DOHH2 (cell line): ENCODE data around the gene TIMM44.

Experiments
- H3F3A ChIP-seq: fragments of 200-600 bp; sonication (generic), shearing (Covaris generic); 2 replicates; pipeline ENCODE4 v1.6.0; 2016; ENCODE audit warnings: antibody characterized with exemption, mild to moderate bottlenecking; ENCODE audit not compliant: control insufficient read depth, insufficient read depth
- H3K27ac ChIP-seq: fragments of 200-600 bp; sonication (generic); 2 replicates; pipeline ENCODE4 v1.5.1; 2014; ENCODE audit warnings: low read depth, mild to moderate bottlenecking, low read length, moderate library complexity
- H3K27me3 ChIP-seq: fragments of 200-600 bp; sonication (generic); 2 replicates; pipeline ENCODE4 v1.6.1; 2014; ENCODE audit warnings: mild to moderate bottlenecking, low read length, mixed read lengths; ENCODE audit not compliant: control insufficient read depth
- H3K36me3 ChIP-seq: fragments of 200-600 bp; sonication (generic); 2 replicates; pipeline ENCODE4 v1.6.1; 2014; ENCODE audit warnings: mild to moderate bottlenecking, low read length, moderate library complexity, mixed read lengths; ENCODE audit not compliant: control insufficient read depth
- H3K4me1 ChIP-seq: fragments of 200-600 bp; sonication (generic); 2 replicates; pipeline ENCODE4 v1.6.1; 2014; ENCODE audit warnings: mild to moderate bottlenecking, low read length, mixed read lengths; ENCODE audit not compliant: control insufficient read depth
- H3K4me2 ChIP-seq: fragments of 200-600 bp; sonication (generic); 2 replicates; pipeline ENCODE4 v1.6.0; 2014; ENCODE audit warnings: mild to moderate bottlenecking, low read length, moderate library complexity
- H3K4me3 ChIP-seq: fragments of 200-600 bp; sonication (generic); 2 replicates; pipeline ENCODE4 v1.5.1; 2014; ENCODE audit warnings: mild to moderate bottlenecking, low read length, mixed read lengths
- H3K79me2 ChIP-seq: fragments of 200-600 bp; sonication (generic); 2 replicates; pipeline ENCODE4 v1.6.1; 2014; ENCODE audit warnings: mild to moderate bottlenecking, low read length, mixed read lengths; ENCODE audit not compliant: control insufficient read depth
- H3K9me2 ChIP-seq: fragments of 200-600 bp; sonication (generic); replicated peaks from 2 replicates; pipeline ENCODE4 v1.6.1; 2014; ENCODE audit warnings: mild to moderate bottlenecking, low read length, mixed read lengths; ENCODE audit not compliant: control insufficient read depth
- H3K9me3 ChIP-seq: fragments of 200-600 bp; sonication (generic); 2 replicates; pipeline ENCODE4 v1.6.1; 2014; ENCODE audit warnings: antibody characterized with exemption, low read length, mixed read lengths; ENCODE audit not compliant: control insufficient read depth, insufficient read depth
- H4K20me1 ChIP-seq: fragments of 200-600 bp; sonication (generic); 2 replicates; pipeline ENCODE4 v1.6.0; 2014; ENCODE audit warnings: low read depth, mild to moderate bottlenecking, antibody characterized with exemption, low read length, moderate library complexity; ENCODE audit not compliant: control insufficient read depth, insufficient read depth
- CTCF ChIP-seq: fragments of 200-600 bp; sonication (generic); IDR thresholded peaks from one replicate; pipeline ENCODE4 v1.5.1; 2014; ENCODE audit warnings: antibody characterized with exemption, mild to moderate bottlenecking, low read depth, low read length; ENCODE audit not compliant: poor library complexity, severe bottlenecking
- EZH2phosphoT487 ChIP-seq: fragments of 200-600 bp; sonication (generic); IDR thresholded peaks from 2 replicates; pipeline ENCODE4 v1.6.1; 2017; ENCODE audit warnings: borderline replicate concordance, mild to moderate bottlenecking, antibody characterized with exemption, low read length, moderate library complexity, mixed read lengths

Gene TIMM44

DNA sequence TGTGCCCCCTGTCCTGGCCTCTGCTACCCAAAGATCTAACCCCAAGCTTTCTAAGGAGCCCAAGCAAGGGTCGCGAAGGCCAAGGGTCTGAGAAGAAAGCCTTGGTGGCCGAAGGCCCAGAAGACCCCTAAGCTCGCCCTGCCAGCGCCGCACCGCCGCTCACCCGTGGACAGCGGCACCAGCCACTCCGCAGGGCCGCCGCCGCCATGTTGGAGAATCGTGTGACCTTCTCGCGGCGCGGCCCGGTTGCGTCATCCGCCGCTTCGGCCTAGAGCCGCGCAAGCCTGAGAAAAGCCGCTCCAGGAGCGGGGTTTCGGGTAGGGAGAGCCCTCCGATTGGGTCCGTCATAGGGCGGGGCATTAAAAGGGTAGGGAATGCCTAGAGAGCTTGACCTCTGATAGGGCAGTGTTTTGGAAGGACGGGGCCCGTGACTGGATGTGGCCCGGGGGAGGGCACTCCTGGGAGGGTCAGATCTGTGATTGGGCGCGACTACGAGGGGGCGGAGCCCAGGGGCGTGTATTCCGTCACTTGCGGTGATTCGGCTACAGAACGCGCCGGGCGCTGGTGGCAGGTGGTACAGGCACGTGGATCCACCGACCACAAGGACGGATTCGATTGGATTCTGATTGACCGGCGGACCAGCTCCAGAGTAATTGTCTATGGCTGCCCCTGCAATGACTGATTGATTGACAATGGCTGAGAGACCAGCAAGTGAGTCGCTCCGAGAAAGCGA, at the start of gene TIMM44:
Gene TIMM44 (minus strand): TSS at position 223 of the 733 bp plus-strand sequence. CDS start 15 bp downstream, at position 208.
- Histone ChIP-seq H3K9me2 (no peaks in the 10 kb centered on the region), H3K9me3 (no peaks in the 10 kb centered on the region), H3K4me2 (peak within 1 kb of the TSS; percentile 99), H3K4me1 (peaks cover 22% of the 10 kb centered on the region), H3K36me3 (peaks cover 33% of the 10 kb centered on the region), H3K27ac (peak within 1 kb of the TSS; percentile 69), H3K27me3 (no peaks in the 10 kb centered on the region), H3K79me2 (peaks cover 57% of the 10 kb centered on the region), H3K4me3 (peak within 1 kb of the TSS; percentile 98), H3F3A (no peaks in the 10 kb centered on the region; the same call in 1 of the 2 replicates), H4K20me1 (peaks cover 4% of the 10 kb centered on the region; the same call in 1 of the 2 replicates)
- TF ChIP-seq EZH2phosphoT487, result no peak
- no peak for TF ChIP-seq CTCF

- H3K9me3 ChIP-seq, result no peaks in the 10 kb centered on the region
- H3K27ac ChIP-seq, result no peak overlapping the region
- H3K4me2 ChIP-seq, result no peak overlapping the region
- H3K36me3 ChIP-seq, result peaks cover 84% of the 10 kb centered on the region
- H3F3A ChIP-seq, result no peaks in the 10 kb centered on the region; the same call in 1 of the 2 replicates
- H3K79me2 ChIP-seq, result peaks cover 97% of the 10 kb centered on the region
- peaks cover 28% of the 10 kb centered on the region; the same call in 1 of the 2 replicates for H4K20me1 ChIP-seq
- no peaks in the 10 kb centered on the region for H3K9me2 ChIP-seq
- peaks cover 26% of the 10 kb centered on the region for H3K4me1 ChIP-seq
- H3K27me3 ChIP-seq, result no peaks in the 10 kb centered on the region
- no peak overlapping the region for H3K4me3 ChIP-seq
- TF ChIP-seq CTCF (no peak), EZH2phosphoT487 (no peak)
Observed at GRCh38 chr19:7992575-7992974, 49.1 kb upstream of the TIMM44 start.

DNA sequence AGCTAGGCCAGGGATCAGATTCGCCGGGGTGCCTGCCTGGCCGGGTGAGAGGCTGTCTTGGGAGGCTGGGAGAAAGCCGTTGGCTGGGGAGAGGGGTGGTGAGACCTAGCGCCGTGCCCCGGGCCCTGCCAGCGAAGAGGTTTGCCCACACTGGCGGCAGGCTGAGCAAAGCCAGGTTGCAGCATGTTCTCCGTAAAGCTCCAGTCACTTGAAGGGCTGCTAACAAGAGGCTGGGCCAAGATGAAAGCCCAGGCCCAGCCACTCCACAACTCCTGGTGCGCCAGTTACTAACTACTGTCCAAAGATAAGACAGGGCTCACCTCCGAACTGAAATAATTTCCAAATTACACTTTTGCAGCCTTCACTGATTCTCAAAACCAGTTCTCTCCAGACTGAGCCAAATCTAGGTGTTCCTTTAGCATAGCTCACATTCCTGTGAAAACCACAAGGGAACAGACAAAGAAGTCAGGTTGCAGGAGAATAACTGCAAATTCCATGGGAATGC, 45.7 kb upstream of the TIMM44 start:
- no peak for TF ChIP-seq CTCF
- no peak for TF ChIP-seq EZH2phosphoT487
- H3K27ac ChIP-seq, result no peak overlapping the region
- H3K79me2 ChIP-seq, result peaks cover 95% of the 10 kb centered on the region

More for the DNA sequence above, 45.7 kb upstream of the TIMM44 start:
- H3F3A ChIP-seq, result no peaks in the 10 kb centered on the region
- no peaks in the 10 kb centered on the region for H3K27me3 ChIP-seq
- no peaks in the 10 kb centered on the region for H3K9me2 ChIP-seq
- no peak overlapping the region for H3K4me2 ChIP-seq
- H3K4me3 ChIP-seq, result no peak overlapping the region
- H4K20me1 ChIP-seq, result peaks cover 7% of the 10 kb centered on the region
- H3K4me1 ChIP-seq, result peaks cover 2% of the 10 kb centered on the region
- peaks cover 92% of the 10 kb centered on the region for H3K36me3 ChIP-seq
- no peaks in the 10 kb centered on the region for H3K9me3 ChIP-seq
